ENCODE results near the gene ATG3. TPM values are rescaled to one million over a fixed set of nuclear protein-coding genes. Genes with fewer than 3 reads are reported as not detected.

Gene ATG3
- total and polyA plus RNA-seq, 2 of the 8 experiments (the other 6 are each of a cell fraction or from before 2014, with no cell fraction given) = 27.3 to 55.3 TPM

DNA sequence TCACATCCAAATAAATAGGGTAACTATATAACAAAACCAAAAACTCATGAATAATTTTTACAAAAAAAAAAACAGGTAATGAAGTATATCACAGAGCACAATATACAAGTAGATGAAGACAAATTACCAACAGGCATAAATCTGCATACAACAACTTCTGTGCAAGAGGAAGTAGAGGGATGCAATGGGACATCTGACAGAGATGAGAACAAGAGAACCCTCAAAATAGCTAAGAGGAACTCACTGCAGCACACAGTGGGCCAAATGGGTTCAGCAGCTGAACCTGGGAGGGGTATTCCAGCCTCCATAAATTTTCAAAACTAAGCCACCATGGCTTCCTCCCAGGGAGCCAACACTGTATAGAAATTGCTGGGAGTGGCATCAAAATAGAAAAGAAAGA is 52.9 kb downstream of the ATG3 start:
- Histone ChIP-seq H3K36me3 (ENCODE audit: control insufficient read depth in 2 of 4, insufficient read depth in 4 of 4, low read length in 3 of 4) (no peaks in the 10 kb centered on the region; a peak in 2 of 8 replicates), H3K27me3 (replicated peaks in 1 of 4; ENCODE audit: control insufficient read depth in 3 of 4, extremely low read depth in 1 of 4, insufficient read depth in 3 of 4, low read length in 3 of 4) (peaks cover 0 to 1% (median 0%) of the 10 kb centered on the region in 4 experiments; a peak in 1 of 7 replicates), H3K18ac (ENCODE audit: extremely low read depth, low read length) (no peak overlapping the region), H4K5ac (ENCODE audit: insufficient read length, low read depth, low read length) (no peak overlapping the region), H3K9me3 (ENCODE audit: insufficient read depth in 2 of 2, low read depth in 1 of 2, low read length in 1 of 2) (peaks cover 13 to 20% of the 10 kb centered on the region in 2 experiments), H3K23me2 (ENCODE audit: low read depth, low read length) (no peaks in the 10 kb centered on the region), H2BK120ac (replicated peaks; ENCODE audit: low read depth, low read length) (no peak overlapping the region), H3K4me1 (replicated peaks in 1 of 4; ENCODE audit: control insufficient read depth in 3 of 4, insufficient read depth in 4 of 4, low read length in 3 of 4) (no peaks in the 10 kb centered on the region), H2AK5ac (ENCODE audit: low read depth, low read length) (no peak overlapping the region), H3K79me2 (ENCODE audit: control insufficient read depth in 1 of 2, insufficient read depth in 2 of 2, low read length in 2 of 2) (no peaks in the 10 kb centered on the region), H3K23ac (ENCODE audit: insufficient read length) (no peak overlapping the region), H2AFZ (ENCODE audit: low read length) (no peak overlapping the region), H4K91ac (replicated peaks; ENCODE audit: insufficient read length, low read length) (no peak overlapping the region), H3K4ac (replicated peaks; ENCODE audit: insufficient read length, low read depth, low read length) (no peak overlapping the region), H2BK5ac (ENCODE audit: low read depth, low read length) (no peak overlapping the region), H3K4me2 (ENCODE audit: insufficient read depth in 1 of 2, low read depth in 2 of 2, low read length in 2 of 2) (no peak overlapping the region), H3K4me3 (ENCODE audit: extremely low read depth in 1 of 4, insufficient read depth in 2 of 4, low read depth in 3 of 4, low read length in 4 of 4) (no peak overlapping the region), H2BK12ac (ENCODE audit: low read depth, low read length) (no peak overlapping the region), H2BK15ac (ENCODE audit: low read length) (no peak overlapping the region), H2BK20ac (ENCODE audit: low read length) (no peak overlapping the region), H4K20me1 (replicated peaks in 1 of 2; ENCODE audit: control insufficient read depth in 1 of 2, insufficient read depth in 2 of 2, low read length in 2 of 2) (no peaks in the 10 kb centered on the region), H3K79me1 (ENCODE audit: low read depth, low read length) (no peaks in the 10 kb centered on the region), H3K9ac (replicated peaks in 1 of 4; ENCODE audit: extremely low read depth in 1 of 4, low read depth in 3 of 4, low read length in 3 of 4) (no peak overlapping the region), H3K27ac (ENCODE audit: low read depth, low read length) (no peak overlapping the region), H4K8ac (ENCODE audit: extremely low read depth, insufficient read depth, low read length) (no peak overlapping the region), H3K56ac (replicated peaks; ENCODE audit: insufficient read length, low read depth, low read length) (no peak overlapping the region), H3K14ac (ENCODE audit: insufficient read length) (no peak overlapping the region)
- CTCF ChIA-PET (ENCODE audit: partially characterized antibody) = interaction anchor here (1.4 kb wide), 1 partner anchor 12 kb away, joined by 3 read pairs; no protein-coding TSS in a partner anchor
- TF ChIP-seq SIN3A (conservative IDR thresholded peaks at IDR 0.05 in 1 of 2, IDR thresholded peaks at IDR 0.05 in 1 of 2; ENCODE audit: low read depth in 1 of 2, low read length in 2 of 2) (no peak), SP2 (IDR thresholded peaks at IDR 0.05; ENCODE audit: low read length) (no peak), E2F6 (IDR thresholded peaks at IDR 0.05) (no peak), SIRT6 (IDR thresholded peaks at IDR 0.05; ENCODE audit: low read length) (no peak), TBP (IDR thresholded peaks at IDR 0.05; ENCODE audit: low read depth, low read length) (no peak), KDM1A (IDR thresholded peaks at IDR 0.05; ENCODE audit: borderline replicate concordance, low read length) (no peak), TCF12 (IDR thresholded peaks at IDR 0.05; ENCODE audit: low read depth, low read length) (no peak), BRCA1 (IDR thresholded peaks at IDR 0.05; ENCODE audit: low read depth, low read length) (no peak), SAP30 (IDR thresholded peaks at IDR 0.05; ENCODE audit: insufficient read depth, insufficient replicate concordance, low read length) (no peak), KDM5A (IDR thresholded peaks at IDR 0.05; ENCODE audit: low read length) (no peak)
- DNase-seq (ENCODE audit: low read depth in 1 of 2, low spot score in 2 of 2) = no peak
- no peak for FAIRE-seq
- POLR2A ChIA-PET (ENCODE audit: partially characterized antibody) = no interaction called here
